ENCODE results near the gene ANKRD44.
A peak's percentile ranks its signal among the peaks of the same experiment; 100 is the strongest.

Gene ANKRD44

DNA sequence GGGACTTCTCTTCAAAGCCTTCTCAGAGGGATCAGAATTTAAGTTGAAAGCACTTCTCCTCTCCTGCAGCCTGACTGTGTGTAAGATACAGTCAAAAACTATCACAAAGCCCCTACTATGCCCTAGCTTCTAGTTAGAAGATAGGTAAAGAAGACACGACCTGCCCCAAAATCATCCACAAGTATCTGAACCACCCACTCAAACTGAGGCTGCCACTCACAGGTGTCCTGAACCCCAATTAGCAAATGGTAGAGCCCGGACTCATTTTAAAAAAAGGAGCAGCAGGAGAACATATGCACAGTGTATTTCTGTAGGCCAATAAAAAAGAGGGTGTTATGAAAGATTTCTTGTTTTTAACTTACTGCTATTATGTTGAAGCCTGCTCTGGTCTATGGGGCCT, 74.4 kb downstream of the ANKRD44 start:
- DNase-seq: no peak

DNA sequence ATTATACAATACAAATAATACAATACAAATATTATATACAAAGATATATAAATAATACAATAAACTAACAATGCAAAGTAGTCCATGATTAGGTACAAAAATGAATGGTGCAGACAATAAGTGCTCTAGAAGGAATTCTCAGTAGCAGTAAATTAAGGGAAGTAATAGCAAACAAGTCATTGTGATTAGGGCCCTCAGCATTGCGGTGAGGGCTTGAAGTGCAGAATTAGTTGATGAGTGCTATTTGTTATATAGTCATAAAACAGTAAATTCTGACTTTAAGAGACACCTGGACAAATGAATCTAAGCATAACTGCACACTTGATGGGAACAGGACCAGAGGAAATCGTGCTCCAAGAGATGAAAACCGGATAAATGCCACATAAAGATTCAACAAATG, 74.9 kb downstream of the ANKRD44 start:
- no peak for DNase-seq

DNA sequence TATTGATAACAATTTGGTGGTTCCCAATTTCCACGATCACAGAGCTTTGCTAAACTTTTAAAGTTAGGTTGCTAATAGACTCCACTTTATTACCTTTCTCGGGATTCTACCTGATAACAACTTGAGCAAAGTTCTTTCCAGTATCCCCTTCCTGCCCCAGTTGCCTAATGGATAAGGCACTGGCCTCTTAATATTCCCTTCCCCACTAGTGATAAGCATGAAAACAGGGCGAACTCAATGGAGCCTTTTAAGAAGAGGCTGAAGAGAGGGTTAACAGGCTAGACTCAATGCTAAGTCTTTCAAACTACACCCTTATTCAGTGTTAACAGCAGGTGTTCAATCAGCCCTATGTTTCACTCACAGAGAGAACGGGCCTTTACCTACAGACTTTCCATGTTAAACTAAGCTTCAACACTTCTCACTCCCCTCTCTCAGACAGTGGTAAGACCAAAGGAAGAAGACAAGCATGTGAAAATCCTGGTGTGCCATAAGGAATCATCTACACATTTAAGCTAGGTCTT, 75.8 kb downstream of the ANKRD44 start:
- DNase-seq: no peak

DNA sequence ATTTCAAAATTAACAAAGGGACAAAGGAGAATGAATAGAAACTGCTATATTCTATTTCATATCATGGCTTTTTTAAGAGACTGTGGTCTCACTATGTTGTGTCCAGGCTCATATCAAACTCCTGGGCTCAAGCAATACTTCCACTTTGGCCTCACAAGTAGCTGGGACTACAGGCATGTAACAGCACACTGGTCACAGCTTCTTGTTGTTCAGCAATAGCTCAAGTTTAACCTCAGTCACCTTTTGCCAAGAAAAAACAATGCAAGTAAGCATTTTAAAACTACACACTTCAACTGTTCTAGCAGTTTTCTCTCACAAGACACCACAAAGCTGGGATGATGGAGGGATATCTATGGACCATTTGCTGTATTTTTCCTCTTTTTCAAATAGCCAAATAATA, 77.1 kb downstream of the ANKRD44 start:
- DNase-seq: no peak

DNA sequence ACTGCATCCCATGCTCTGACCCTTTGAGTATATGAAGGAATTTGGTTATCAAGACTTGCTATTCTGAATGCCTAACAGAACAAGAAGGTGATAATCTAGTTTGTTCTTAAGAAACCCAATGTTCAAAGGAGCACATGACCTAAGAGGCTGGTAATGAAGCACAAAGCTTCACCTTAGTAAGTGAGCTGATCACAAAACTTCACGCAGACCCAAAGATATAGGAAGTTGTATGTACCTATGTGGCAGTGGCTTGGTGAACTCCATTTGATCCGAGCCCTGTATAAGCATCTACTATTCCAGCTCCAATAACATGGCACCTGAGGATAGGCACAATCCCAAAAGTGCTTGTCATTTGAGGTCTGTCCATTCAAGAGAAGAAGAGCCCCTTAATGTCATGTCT, 78.6 kb downstream of the ANKRD44 start:
- DNase-seq: no peak

DNA sequence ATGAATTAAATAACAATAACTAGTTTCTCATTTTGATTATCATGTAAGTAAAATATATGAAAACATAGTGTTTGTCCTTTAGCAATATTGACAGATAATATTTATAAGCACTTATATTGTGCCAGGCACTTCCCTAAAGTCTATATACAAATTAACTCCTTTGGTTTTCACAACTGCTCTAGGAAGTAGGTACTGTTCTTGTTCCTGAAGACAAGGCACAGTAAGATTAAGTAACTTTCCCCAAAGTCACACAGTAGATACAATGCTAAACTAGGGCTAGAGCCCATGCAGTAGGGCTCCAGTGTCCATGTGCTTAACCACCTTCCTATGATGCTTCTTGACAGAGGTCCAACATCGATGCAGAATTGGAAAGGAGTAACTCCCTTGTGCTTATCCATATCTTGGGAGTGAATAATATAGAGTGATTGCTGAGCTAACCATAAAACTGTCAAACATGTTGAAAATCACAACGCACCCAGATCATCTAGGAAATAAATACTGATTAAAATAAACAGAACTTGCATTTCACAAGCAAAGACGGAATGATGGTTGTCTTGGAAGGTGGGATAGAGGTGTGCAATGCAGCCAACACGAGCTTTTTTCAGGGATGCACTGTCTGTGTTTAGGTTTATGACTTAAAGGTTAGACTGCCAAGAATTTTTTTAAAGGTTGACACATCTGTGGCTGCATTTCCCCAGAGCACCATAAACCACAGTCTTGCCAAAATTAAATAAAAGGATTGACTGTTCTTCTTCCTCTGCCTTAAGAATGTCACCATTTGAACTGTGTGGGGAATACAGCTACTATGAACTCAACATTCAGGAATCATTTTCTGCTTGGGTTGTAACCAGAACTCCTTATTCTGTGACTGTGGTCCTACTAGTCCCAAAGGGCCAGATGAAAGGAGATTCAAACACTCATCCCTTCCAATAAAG, 80.8 kb downstream of the ANKRD44 start:
- no peak for DNase-seq

DNA sequence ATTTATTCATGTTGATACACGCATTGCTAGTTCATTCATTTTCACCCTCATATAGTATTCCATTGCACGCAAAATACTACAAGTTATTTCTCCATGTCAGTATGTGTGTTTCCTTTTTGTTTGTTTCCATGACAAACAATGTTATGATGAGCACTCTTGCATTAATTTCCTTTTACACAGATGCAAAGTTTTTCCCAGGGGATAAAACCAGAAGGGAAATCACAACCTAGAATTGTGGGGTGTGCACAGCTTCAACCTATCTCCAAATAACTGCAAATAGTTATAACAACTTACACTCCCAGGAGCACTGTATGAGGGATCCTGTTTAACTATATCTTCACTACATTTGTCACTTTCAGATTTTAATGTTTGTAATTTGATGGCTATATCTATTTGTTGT, 87.1 kb downstream of the ANKRD44 start:
- DNase-seq: no peak

DNA sequence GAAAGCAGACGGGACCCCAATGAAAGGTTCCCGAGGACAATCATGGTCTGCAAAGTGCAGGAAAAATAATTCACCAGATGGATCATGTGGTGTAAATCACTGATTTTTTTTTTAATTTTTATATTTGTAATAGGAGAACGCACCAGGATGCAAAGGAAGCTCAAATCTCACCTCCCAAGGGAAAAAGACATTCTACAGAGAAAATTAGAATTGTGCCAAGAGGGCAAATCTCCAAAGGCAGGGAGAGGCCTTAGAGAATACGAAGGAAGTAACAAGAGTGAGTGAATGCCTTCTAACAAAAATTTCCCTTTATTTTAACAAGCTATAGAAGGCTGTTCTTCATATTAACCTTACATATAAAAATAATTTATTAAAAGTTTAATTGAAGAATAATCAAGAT, 90.9 kb downstream of the ANKRD44 start:
- no peak for DNase-seq

DNA sequence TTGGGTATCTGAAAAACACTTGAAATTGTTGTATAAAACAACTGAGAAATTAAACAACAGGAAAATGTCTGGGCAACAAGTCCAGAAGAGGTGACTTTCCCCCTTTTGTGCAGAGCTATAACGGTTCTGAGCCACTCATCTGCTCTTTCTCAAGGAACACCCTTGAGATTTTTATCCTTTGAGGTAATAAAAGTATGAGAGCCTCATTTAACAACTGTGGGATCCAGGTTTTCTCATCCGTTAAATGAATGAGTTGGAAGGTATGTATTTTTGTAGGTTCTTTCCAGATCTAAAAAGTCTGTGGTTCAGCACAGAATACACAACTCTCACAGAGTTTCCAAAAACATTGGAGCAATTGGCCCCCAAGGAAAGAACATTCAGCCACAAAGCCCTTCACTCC, 93.0 kb downstream of the ANKRD44 start:
- DNase-seq: no peak

DNA sequence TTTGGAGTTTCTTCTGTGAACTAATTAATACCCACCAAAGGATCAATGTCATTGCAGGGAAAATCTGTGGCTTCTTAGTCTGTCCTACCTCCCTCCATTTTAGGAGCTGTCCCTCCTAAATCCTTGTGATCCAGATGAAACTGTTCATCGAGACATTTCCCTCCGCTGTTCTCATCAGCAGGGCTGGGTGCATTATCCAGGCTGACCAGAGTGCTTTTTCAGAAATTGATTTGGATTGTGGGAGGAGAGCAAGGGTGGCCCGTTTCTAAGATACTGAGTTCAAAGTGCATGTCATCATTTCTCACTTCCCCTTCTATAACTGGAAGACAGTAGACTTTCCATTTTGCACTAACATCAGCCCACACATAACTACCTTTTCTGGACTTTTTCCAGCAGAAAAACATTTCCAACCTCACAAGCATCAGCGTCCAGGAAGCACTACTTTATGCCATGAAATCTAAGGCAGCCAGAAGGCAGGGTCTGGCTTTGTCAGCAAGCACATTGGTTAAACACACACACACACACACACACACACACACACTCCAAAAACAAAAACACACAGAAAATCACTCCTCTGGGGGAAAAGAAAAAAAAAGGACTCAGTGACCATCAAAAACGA, 94.1 kb downstream of the ANKRD44 start:
- peak; percentile 60 for DNase-seq

DNA sequence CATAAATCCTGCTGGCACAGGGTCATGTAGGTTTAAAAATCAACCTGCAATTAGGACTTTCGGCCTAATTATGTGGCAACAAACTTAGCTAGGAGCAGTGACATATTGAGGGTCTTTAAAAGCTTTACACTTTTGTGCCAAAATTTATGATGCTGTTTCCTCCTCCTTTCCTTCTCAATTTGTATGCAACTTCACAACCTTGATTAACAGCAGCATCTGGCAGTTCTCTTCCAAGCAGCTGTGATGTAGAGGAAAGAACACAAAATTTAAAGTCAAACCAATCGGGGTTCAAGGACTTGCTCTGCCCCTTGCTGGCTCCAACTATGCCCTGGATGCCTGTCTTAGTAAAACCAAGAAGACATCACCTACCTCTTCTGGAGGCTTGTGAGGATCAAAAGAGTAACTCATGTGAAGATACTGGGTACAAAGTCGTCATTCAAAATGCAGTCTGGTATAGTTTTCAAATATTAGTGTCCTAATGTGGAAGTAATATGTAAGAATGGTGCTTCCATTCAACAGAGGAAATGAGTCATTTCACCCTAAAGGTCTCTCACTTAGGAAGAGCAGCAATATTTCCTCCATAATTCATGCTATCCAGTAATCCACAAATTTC, 94.7 kb downstream of the ANKRD44 start:
- DNase-seq: peak; percentile 16

DNA sequence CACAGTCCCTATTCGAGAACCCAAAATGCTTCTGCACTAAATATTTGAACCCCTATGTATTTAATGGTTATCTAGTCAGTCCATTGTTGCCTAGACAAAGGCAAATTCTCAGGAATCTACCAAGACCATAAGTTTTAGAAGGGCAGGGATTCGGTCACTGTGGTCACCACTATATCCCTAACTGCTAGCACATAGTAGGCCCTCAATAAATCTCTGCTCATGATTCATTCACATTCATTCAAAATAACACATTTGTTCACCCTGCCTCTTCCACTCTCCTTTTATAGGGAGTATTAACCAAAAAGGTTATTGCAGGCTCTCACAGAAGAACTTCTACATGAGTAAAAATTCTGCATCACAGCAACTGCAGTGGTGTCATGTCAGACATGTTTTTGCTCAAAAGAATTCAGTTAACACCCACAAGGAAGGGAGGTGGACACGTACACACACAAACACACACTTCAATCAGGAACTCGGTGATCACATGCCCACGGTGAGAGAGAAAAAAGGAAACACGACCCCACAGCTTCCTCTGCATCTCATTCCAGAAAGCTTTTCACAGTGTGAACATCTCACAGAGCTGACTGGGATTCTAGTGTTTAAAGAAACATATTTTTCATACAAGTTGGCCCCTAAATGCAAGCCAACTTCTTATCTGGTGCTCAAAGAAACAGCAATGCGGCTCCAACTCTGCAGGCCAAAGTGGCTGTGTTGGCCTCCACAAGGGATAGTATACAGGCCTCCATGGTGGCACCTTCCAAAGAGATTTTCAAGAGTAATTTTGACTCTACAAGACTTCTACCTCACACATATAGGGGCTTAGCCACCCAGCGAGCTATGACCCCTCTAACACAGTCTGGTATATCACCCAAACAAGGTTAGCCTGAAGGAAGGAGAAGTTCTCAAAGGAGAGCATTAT, 98.0 kb downstream of the ANKRD44 start:
- no peak for DNase-seq

DNA sequence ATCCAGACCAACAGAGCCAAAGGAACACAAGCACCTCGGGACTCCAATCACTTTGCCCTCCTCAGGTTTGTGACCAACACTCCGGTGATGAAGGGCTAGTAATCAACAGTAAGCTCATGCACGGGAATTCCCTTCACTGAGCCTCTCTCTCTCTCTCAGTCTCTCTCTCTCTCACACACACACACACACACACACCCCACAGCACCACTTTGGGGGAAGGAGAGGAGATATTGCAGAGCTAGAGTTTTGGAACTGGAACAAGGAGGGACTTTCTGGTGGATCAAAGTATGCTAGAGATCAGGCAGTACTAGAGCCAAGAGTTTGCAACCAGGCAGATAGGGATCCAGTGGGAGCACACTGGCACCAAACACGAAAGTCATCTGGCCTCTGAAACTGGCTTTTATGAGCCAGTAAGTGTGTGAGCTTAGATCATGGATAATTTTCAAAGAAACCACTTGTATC, 98.7 kb downstream of the ANKRD44 start:
- no peak for DNase-seq

DNA sequence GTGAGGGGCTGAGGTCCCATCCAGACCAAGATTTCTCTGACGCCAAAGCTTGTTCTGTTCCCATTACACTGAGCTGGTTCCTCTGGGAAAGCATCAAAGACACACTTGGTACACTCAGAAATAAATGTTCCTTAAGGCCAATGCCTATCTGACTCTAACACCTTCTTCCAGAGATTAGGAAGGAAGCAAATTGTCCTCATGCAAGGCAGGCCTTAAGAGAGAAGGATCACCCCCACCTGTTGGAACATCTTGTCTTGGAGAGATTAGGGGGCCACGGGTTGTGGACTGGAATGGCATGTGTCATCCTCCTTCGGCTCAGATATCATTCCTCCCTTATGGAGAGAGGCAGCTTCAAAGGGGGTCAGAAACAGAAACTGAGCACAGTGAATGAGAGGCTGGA, 100.2 kb downstream of the ANKRD44 start:
- no peak for DNase-seq

DNA sequence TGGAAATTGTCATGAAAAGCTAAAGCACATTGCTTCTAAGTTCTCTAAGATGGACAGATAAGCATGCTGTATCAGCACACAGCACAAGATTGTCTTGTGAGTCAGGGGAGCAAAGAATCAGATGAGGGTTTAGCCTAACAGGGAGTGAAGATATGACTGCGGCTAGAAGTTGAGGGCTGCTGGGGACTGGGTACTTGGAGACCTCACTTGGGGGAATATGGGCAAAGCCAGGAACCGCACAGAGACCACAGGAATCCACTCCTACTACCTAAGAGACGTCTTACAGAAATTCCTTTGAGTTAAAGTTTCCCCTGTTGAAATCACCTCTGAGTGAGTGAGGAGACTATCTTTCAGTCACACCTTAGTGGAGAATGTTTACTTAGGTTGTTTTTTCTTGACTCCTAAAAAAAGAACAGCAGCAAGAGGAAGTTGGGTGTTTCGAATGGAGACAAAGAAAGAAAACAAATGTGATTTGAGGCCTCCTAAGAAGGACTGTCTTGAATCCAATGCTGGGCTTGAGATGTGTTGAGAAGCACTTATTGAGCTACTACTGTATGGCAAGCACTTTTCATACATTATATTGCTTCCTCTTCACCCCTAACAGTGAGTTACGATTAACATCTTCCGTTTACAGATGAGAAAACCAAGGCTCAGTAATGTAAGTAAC, 100.7 kb downstream of the ANKRD44 start:
- DNase-seq: no peak

DNA sequence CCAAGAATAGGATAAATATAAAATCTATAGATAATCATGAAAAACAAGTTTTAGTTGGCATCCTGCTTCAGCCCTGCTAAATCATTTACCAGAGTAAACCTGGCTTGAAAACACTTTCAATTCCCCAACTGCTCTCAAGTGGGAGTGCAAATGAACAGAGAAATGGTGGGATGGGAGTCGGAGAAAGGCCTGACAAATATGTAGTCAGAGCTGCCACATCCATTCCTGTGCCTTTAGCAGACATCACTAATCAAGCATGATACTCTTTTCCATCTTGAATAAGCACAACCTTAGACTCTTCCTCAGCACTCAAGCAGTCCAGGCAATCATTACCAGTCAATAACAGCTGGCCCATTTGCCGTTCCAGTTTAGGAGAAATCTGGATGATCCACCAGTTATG, 101.3 kb downstream of the ANKRD44 start:
- no peak for DNase-seq

DNA sequence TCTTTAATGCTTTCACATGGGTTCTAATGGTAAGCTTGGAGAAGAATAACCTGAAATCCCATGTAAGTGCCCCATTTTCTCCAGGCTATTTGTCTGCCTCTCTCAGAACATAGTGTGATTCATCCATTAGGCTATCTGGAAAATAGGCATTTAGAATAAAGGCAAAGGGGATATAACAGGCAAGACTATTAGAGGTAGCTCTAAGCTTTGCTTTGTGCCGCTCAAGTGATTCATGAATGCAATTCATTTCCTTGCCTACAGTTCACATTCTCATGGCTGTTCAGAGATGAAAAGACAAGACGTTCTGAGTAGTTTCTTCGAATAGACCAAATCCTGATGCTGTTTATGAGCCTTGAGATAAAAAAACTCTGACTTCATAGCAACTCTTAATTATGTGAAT, 101.7 kb downstream of the ANKRD44 start:
- no peak for DNase-seq

DNA sequence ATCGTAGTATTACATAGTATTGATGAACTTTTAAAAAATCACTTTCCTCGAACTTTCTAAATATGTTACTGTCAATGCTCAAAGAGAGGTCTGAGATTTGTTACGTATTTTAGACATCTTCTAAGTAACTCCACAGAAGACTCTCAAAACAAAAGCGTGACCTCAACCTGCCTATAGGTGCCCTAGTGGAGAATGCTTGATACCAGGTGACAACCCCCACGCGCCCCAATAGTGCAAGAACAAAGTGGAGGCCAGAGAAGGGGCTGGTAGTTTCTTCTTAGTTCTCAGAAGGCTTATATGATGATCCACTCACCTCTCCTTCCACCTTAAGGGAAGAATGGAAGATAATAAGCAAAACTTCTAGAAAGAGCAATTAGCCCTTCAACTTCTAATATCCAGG, 102.6 kb downstream of the ANKRD44 start:
- DNase-seq: no peak

DNA sequence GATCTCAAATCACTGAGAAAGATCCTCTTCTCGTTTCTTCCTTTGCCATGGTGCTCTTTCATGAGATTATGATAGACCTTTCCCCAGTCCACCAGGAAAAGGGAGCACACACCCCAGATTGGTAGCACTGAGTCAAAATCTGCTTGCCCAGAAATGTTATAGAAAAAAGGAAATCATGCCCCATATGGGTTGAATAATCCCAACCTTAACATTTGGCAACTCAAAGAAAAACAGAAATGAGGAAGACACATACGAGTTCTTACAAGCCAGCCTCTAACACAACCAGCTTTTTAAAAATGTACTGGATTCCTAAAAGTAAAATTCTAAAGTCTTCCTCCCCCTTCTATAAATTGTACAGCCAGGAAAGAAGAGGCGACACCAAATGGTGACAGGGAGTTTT, 103.0 kb downstream of the ANKRD44 start:
- no peak for DNase-seq

DNA sequence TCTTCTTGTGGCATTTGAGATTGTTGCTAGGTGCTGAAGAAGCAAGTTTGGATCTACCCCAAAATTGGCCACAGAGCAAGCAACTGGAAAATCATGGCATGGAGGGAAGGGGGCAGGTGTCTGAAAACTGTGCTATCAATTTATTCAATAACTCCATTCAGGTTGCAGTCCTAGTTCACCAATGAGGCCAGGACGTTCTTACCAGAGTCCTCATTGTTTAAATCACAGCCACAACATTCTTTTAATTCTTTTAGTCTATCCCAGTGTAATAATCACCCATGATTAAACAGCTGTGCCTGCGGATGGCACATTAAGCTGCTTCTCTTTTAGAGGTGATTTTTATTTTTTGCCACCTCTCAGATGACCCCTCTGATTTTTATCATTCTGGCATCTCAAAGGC, 103.5 kb downstream of the ANKRD44 start:
- DNase-seq: no peak

DNA sequence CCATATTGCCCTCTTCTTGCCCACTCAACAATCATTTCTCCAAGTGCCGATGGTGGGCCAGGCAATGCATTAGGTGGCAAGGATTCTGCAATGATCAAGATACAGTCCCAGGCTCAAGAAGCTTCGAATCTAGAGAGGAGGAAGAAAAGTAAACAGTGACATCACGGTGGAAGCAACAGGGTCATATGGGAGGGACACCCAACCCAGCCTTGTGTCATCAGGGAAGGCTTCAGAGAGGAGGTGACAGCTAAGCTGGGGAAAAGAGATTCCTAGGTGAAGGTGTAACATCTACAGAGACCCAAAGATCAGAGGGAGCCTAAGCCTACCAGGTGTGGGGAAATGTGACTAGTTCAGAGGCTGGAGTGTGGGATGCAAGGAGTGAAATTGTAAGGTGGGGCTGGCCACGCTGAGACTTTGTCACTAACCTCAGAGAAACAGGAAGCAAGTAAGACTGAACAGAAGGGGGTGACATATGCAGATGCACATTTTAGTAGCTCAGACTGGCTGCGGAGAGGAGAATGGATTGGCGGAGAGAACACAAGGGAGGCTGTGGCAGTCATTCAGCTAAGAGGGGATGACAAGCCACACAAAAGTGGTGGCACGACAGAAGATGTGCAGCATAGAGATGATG, 104.9 kb downstream of the ANKRD44 start:
- DNase-seq: no peak

All from DMS53 (cell line).